HG02884 (cell line): Measurements from ENCODE around the gene IMPDH1.
A peak's percentile ranks its signal among the peaks of the same experiment; 100 is the strongest.

Source experiments
- ATAC-seq: cut with Tn5 transposase; IDR thresholded peaks from one replicate; pipeline ENCODE4 v1.9.1; 2021; ENCODE audit warnings: mild to moderate bottlenecking, moderate library complexity; ENCODE audit not compliant: unreplicated experiment

IMPDH1 gene

GRCh38 chr7:128363261-128363721 is 46.5 kb downstream of the IMPDH1 start:
- no peak for ATAC-seq

- no peak for ATAC-seq
Observed at GRCh38 chr7:128362670-128363069, 47.1 kb downstream of the IMPDH1 start.

- no peak for ATAC-seq
Observed at GRCh38 chr7:128361411-128362379, 48.1 kb downstream of the IMPDH1 start, which contains the start of gene PRRT4. PRRT4 (minus strand) TSS chr7:128361690.

- no peak for ATAC-seq
Observed at GRCh38 chr7:128360359-128360678, 49.5 kb downstream of the IMPDH1 start.

- no peak for ATAC-seq
Observed at GRCh38 chr7:128359939-128360338, 49.8 kb downstream of the IMPDH1 start.

DNA sequence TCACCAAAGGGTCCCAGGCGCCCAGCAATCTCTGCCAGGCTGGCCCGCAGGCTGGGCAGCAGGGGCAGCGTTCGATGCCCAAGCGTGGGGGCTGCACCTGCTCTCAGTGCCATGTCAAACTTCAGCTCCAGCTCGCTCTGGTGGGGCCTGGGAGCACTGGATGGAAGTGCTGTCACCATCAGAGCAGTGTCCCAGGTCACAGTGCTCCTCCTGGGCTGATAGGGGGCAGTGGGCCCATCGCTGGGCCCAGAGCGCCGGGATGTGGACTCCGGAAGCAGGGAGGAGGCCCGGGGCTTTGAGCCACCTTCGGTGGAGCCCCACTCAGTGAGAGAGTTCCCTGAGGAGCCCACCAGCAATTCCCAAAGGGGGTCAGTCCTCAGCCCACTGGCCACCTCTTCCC is 50.4 kb downstream of the IMPDH1 start:
- ATAC-seq = no peak

DNA sequence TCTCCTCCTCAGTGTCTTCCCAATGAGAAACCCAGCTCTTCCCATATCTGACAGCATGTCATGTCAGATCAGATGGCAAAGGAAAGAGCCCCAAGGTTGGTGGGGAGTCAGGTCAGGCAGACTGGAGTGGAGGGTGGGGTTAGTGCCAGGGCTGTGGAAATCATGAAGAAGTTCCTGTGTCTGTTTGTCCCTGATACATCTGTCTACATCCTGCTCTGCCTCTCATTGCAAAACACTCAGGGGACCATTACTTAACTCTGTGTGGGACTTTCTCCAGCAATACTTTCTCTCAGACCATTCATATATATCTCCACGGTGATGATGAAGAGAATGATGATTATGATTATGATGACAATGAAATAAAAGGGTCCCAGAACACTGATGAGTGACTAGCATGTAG is 51.5 kb downstream of the IMPDH1 start:
- no peak for ATAC-seq

- ATAC-seq = no peak
Observed at GRCh38 chr7:128357217-128357613, 52.6 kb downstream of the IMPDH1 start.

DNA sequence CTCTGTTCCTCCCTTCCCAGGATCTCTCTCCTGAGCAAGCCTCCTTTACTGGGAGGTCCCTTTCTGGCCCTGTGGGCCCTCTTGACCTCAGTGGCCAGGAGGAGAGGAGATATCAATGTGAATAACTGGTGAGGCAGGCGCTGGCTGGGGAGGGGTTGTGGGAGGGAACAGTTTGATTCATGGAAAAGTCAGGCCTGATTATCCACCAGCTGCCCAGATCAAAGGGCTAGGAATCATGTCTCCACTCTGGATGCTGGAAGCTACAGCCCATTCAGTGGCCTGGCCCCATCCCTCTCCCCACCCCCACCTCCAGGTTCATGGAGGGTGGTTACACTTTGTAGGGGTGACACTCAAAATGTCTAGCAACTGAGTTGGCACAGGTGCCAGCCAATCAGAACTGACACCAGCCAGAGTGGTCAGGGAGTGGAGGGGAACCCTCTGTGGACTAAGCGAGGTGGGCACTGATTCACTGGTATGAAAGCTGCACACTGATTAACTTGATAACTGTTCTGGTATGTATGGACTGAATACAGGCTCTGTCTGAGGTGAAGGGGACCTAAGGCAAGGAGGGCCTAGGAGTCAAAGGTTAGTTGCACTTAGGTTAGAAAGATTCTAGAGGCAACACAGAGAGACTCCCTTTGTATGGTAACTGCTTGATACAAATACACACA is 53.1 kb downstream of the IMPDH1 start:
- no peak for ATAC-seq

DNA sequence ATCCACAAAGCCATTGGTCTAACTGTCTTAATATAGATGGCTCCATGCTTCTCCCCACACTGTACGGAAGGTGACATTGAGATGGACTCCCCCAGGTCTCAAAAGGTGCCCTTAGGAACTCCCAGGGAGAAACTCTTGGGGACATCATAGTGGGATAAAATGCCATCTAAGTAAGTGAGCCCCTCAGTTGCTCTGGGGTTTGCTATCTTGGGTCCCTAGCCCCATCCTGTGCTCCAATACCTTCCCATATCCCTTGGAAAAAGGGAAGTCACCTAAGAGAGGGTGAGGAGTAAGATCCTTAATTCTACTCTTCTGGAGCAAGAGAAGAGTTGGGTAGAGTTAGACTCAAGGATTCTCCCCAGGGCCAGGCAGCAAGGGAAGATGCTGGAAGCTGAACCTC is 56.2 kb downstream of the IMPDH1 start:
- ATAC-seq = no peak

GRCh38 chr7:128353189-128353588 is 56.6 kb downstream of the IMPDH1 start:
- ATAC-seq = no peak

GRCh38 chr7:128352636-128353035 is 57.1 kb downstream of the IMPDH1 start:
- ATAC-seq = no peak

GRCh38 chr7:128352153-128352537 is 57.6 kb downstream of the IMPDH1 start:
- ATAC-seq = no peak

- no peak for ATAC-seq
Observed at GRCh38 chr7:128351296-128352152, 58.3 kb downstream of the IMPDH1 start.

- no peak for ATAC-seq
Observed at GRCh38 chr7:128350708-128351295, 59.0 kb downstream of the IMPDH1 start.

DNA sequence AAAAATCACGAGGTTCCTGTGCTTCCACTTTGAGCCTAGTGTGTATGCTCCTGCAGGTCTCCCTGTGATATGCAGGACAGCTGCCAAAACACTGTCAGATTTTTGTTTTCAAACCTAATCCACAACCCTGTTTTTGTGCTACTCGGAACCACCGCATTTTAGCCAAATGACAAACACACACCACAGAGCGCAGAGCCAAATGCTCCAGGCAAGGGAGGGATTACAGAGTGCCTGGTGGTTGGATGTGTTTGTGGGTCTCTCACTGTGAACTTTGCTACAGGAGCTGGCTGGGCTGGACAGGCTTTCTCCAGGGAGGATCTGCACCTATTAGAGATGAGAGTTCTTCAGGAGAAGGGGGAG is 60.3 kb downstream of the IMPDH1 start:
- no peak for ATAC-seq

GRCh38 chr7:128347647-128348097 is 62.1 kb downstream of the IMPDH1 start:
- no peak for ATAC-seq

DNA sequence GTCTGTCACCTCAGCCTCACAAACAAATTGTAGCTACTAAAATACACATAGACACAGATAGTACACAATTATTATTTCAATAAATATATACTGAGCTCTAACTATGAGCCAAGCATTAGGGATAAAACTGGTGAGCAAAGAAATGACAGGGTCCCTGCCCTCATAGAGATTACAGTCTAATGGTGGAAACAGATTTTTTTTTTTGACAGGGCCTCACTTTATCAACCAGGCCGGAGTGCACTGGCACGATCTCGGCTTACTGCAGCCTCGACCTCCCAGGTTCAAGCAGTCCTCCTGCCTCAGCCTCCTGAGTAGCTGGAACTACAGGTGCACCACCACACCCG is 65.4 kb downstream of the IMPDH1 start:
- ATAC-seq = no peak

- ATAC-seq = peak; percentile 96
Observed at GRCh38 chr7:128343554-128344430, 66.0 kb downstream of the IMPDH1 start, which contains the start of gene RBM28. RBM28 (minus strand) TSS chr7:128343908; CDS start chr7:128343793, 115 bp downstream.
